ENCODE results near the gene APBA1.
"Not testable (repeated sequence)": the region's sequence is repeated elsewhere in the genome, so short reads cannot be mapped to it uniquely, and the experiment has no call there.

The APBA1 gene

GRCh38 chr9:69433968-69434367 is 238.2 kb downstream of the APBA1 start:
- no peak for DNase-seq

DNA sequence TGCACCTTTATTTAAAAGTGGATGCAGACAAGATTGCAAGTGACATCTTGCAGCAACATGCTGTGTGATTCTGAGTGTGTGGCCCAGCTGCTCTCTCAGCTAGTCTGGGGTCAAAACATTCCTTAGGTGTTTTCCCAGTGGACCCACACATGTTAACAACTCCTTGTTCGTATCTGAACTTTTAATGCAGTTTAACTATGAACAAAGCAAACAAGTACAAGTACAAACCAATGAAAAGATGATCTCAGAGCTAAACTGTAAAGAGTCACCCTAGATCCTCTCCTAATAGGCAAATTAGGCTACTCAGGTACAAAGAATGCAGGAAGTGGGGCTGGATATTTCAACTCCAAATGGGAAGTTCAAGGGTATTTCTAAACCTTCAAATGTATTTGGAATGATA is 238.8 kb downstream of the APBA1 start:
- no peak for DNase-seq

- no peak for DNase-seq
Observed at GRCh38 chr9:69432623-69433022, 239.5 kb downstream of the APBA1 start.

GRCh38 chr9:69431777-69432176 is 240.4 kb downstream of the APBA1 start:
- DNase-seq = no peak

DNA sequence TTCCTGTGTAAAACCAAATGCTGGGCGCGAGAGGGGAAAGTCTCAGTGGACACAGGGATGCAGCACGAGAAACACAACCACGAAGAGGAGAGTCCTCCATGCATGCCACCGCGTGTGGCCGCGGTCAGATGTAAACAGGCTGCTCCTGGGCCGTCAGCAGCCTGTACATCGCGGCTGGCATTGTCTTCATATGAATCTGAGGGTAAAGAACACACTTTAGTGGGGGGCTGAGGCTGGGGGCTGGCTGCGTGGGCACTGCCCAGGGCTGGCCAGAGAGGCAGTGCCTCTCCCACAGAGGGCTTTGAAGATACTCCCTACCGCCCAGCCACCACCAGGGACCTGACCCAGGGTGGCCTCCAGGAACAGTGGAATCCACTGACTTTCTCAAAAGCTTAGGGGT is 241.0 kb downstream of the APBA1 start:
- DNase-seq = no peak

DNA sequence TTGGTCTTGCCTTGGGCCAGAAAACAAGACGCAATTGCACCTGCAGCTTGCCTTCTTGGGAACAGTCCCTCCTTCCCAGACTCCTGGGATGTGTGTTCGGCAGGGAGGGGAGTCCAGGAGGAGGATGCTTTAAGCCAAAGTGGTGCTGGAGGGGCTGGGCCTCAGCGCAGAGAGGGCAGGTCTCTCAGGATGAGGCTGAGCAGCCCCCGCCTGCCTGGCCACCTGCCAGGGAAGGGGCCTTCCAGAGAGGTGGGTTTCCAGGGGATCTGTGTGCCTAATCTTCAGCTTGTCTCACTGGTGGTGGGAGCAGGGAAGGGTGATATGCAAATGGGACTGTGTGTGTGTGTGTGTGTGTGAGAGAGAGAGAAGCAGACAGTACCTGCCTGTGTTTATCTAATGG is 242.0 kb downstream of the APBA1 start:
- no peak for DNase-seq

DNA sequence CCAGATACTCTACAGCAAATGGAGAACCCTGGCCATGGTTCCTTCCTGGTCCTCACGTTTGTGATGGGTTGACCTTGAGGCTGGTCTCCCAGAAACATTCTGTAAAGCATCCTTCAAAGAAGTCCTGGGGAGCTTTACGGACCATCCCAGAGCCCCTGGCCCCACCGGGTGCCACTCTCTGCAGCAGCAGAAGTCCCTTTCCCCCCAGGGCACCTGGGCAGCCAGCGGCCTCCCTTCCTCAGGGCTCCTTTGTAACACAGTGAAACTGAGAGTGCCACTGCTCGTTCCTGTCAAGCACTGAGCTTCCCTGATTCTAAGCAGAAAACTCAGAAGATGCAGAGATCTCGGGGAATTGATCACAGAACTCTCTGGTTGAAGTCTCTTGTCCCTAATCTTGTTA is 242.9 kb downstream of the APBA1 start:
- no peak for DNase-seq

GRCh38 chr9:69428017-69428785 is 244.0 kb downstream of the APBA1 start:
- DNase-seq = no peak

- no peak for DNase-seq
Observed at GRCh38 chr9:69427286-69427685, 244.9 kb downstream of the APBA1 start.

GRCh38 chr9:69425136-69425801 is 246.9 kb downstream of the APBA1 start:
- no peak for DNase-seq

DNA sequence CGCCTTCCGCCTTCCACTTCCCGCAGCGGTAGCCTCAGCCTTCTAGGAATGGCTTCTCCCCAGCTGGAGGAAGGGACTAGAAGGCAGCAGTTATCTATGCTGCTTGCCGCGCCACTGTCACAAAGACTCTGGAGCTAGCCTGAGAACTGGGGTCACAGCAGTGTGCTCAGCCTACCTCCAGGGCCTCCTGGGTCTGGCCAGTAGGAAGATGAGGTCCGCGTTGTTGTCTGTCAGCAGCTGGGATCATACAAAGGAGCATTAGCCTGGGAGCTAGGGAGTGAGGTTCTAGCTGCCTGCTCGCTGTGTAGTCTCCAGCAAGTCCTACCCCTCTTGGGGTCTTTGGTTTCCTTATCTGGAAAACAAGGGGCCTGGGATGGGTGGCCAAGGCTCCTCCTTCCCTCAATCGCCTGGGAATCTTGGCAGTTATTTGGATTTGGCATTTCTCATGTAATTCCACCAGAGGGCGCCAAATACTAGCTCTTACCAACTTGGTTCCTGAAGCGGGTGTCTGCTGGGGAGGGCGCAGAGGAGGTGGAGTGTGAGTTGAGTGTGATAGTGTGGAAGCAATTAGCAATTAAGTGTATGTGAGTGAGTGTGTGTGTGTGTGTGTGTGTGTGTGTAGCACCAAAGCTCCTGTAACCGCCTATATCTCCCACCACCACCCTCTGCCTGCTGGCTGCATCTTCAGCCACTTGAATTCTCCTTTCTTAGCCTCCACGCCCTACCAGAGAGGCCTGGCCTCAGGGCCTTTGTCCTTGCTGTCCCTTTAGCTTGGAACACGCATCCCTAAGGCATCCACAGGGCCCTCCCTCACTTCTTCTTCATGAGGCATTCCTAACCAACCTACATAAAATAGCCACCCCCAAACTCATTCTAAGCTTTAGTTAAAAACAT is 250.0 kb downstream of the APBA1 start:
- DNase-seq = peak; percentile 26

DNA sequence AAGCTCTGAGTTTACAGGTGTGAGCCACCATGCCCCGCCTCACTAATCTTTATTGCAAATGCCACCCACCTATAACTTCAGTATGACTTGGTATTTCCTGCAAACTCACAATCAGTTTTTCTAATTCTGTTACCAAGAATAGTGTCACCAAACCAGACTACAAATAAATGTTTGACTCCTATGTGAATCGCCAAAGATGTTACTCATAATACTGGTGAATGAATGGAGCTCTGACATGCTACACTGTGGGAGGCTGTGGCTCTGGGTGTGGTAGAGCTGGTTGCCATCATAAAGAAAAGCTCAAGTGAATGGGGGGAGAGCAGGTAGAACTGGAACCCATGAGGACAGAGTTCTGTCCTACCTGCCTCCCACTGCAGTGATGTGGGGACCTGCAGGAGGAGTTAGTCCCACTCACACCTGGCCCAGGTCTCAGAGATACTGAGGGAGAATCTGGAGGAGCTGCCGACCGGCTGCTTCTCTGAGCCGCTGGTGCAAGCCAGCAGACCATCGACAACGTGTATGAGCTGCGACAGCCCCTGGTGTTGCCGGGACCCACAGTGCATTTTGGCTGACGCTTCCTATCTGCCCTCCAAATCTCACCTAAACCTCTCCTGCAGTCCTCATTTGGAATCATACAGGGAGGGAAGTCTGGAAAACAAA is 251.4 kb downstream of the APBA1 start:
- DNase-seq = no peak

DNA sequence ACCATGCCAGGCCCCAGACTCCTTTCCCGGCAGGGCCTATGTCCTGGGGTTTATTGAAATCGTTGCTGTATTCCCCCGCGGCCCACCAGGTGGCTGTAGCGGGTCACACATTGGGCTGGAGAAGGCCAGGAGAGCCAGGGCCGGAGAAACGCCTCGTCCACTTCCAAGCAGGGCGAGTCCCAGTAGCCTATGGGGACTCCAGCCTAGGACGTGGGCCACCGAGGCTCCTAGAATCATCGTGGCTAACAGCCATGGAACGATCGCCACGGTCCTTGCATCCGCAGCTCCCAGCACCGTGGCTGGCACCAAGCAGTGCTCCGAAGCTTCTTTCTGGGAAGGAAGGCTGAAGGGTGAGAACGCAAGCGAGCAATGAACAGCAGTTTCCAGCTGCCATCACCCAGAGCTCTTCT is 259.4 kb downstream of the APBA1 start:
- no peak for DNase-seq

DNA sequence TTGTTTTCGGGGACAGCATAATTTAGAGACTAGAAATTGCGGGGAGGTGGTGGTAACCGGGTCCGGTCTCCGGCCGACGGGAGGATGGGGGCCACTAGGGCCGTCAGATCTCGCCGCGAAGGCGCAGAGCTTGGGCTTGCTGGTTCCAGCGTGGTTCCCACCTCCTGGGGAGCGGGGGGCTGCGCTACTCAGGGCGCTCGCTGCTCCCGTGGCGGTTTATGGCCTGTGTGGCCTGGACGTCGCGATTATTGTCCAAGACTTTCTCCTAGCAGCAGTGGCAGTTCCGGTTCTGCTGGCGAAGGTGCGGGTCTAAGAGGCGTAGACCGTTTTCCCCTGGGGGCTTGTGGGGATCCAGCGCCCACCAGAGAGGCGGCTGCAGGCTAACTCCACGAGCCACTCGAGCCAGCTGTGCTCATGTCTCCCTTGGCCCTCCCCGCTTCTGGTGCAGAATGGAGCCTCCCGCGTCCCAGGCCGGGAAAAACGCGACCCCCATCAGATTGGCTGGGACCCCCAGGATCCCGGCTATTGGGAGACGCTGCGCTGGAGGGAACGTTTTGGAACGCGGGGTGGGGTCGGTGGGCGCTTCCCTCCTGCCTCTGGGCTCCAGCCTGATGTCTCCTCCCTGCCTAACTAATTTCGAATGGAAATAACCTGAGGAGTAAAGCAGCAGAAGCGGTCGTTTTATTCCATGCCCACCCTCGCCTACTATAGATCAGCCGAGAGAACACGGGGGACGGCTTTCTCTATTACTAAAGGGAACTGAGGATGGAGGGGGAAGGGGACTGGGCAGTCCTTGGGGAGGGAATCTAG is 260.0 kb downstream of the APBA1 start:
- DNase-seq = no peak

GRCh38 chr9:69411246-69411645 is 260.9 kb downstream of the APBA1 start:
- no peak for DNase-seq

GRCh38 chr9:69409936-69410335 is 262.2 kb downstream of the APBA1 start:
- not testable (repeated sequence) for DNase-seq

DNA sequence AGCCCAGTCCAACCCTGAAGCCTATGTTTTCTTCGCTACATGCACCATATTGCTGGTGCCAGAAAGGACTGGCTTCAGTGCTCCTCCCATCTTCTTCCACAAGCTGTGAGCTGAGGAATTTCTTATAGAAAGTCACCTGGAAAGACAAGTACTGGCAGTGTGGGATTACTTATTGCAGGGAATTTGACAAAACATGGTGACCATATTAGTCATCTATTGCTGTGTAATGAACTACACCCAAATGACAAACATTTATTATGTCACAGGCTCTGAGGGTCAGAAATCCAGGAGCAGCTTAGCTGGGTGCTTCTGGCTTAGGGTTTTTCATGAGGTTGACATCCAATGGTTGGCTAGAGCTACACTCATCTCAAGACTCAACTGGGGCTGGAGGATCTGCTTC is 271.7 kb downstream of the APBA1 start:
- no peak for DNase-seq

DNA sequence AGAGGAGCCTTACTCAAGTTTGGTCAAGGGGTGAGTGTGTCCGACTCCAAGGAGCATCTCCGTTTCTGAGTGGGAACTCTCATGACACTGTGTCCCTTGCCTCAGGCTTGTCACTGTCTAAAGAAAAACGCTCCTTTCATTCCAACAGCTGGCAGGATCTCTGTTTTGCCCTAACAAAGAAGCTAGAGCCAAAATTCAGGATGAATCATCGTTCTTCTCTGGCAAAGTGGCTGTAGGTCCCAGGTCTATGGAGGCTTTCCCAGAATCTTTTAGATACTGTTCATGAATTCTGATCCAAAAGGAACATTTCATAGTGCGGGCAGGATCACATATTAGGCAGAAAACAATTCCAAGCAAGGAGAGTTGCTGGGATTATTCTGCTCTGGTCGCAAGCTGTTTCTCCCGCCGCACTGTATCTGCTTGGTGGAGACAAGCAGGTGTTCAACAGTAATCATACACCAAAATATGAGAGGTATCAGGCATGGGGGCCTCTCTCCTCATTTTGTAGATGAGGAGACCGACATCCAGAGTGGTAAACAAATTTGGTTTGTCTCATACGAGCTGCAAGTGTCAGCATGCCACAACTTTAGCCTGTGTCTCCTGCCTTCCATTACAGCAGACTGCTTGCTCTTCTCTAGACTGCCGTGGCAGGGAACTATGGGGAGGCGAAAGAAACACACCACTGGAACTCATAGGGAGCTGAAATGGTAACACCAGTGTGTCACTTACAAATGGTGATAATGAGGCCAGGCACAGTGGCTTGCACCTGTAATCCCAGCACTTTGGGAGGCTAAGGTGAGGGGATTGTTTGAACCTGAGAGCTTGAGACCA is 274.6 kb downstream of the APBA1 start:
- DNase-seq = no peak

- DNase-seq = no peak
Observed at GRCh38 chr9:69396759-69397158, 275.4 kb downstream of the APBA1 start.

GRCh38 chr9:69395718-69396117 is 276.5 kb downstream of the APBA1 start:
- no peak for DNase-seq

DNA sequence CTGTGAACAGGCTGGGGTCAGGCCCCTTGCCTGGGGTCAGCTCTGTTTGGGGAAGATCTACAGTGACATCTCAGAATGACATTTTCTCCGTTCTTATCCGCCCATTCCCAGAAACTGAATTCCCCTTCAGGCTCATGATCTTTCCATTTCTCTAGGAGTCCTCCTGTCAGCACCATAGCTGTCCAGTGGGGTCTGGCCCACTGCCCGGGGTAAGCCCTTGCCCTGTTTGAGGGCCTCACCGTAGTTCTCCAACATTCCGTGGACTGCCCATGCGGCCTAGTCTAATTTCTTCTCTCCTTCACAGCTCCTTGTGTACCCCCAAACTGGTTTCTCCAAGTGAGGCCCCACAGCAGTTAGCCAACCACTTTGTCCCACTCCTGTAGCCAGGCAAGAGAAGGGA is 278.7 kb downstream of the APBA1 start:
- DNase-seq = no peak
